Kidney epithelial cell (primary cell): ENCODE data around the gene ATP2A1. TPM values are rescaled to one million over a fixed set of nuclear protein-coding genes. Genes with fewer than 3 reads are reported as not detected.

ENCODE experiments used
- DNase-seq: peaks from one replicate; pipeline ENCODE4 v3.0.0-alpha.2; 2010; ENCODE audit warnings: low read depth
- H3K27me3 ChIP-seq: 2 replicates; pipeline ENCODE4 v1.6.0; 2011; ENCODE audit warnings: low read length; ENCODE audit not compliant: control insufficient read depth, insufficient read depth
- H3K36me3 ChIP-seq: 2 replicates; pipeline ENCODE4 v1.5.1; 2011; ENCODE audit warnings: low read length; ENCODE audit not compliant: control insufficient read depth, insufficient read depth
- H3K4me3 ChIP-seq: 2 replicates; pipeline ENCODE4 v1.5.1; 2011; ENCODE audit warnings: low read depth, mild to moderate bottlenecking, control low read depth, low read length
- CTCF ChIP-seq: IDR thresholded peaks from 2 replicates; pipeline ENCODE4 v1.5.1; 2011; ENCODE audit warnings: mild to moderate bottlenecking, moderate library complexity, low read length, control low read depth, inconsistent platforms; ENCODE audit not compliant: insufficient read depth, poor library complexity, severe bottlenecking
- total RNA-seq: library from RNA; depleted of rRNA; stranded (reverse); fragments of >200 nt; gene quantifications from 2 replicates; pipeline ENCODE4 v1.2.3, GENCODE V29; 2015

Gene ATP2A1
- total RNA-seq, 1 donor from 2014 or later, result 0.17 TPM

- no peak for DNase-seq
- Histone ChIP-seq H3K27me3 (no peaks in the 10 kb centered on the region), H3K36me3 (no peaks in the 10 kb centered on the region), H3K4me3 (no peak overlapping the region)
- no peak for TF ChIP-seq CTCF
Observed at GRCh38 chr16:28918698-28919097, 40.4 kb downstream of the ATP2A1 start.

GRCh38 chr16:28923231-28923587, 44.9 kb downstream of the ATP2A1 start:
- Histone ChIP-seq H3K27me3 (no peaks in the 10 kb centered on the region), H3K4me3 (no peak overlapping the region), H3K36me3 (no peaks in the 10 kb centered on the region)
- no peak for TF ChIP-seq CTCF
- DNase-seq, result no peak

- no peak for DNase-seq
- Histone ChIP-seq H3K4me3 (no peak overlapping the region), H3K36me3 (no peaks in the 10 kb centered on the region), H3K27me3 (no peaks in the 10 kb centered on the region)
- no peak for TF ChIP-seq CTCF
Observed at GRCh38 chr16:28923652-28924398, 45.5 kb downstream of the ATP2A1 start.

GRCh38 chr16:28924399-28924761, 46.1 kb downstream of the ATP2A1 start:
- peak overlapping the region; percentile 91 for H3K4me3 ChIP-seq
- no peaks in the 10 kb centered on the region for H3K36me3 ChIP-seq
- no peaks in the 10 kb centered on the region for H3K27me3 ChIP-seq
- no peak for DNase-seq
- TF ChIP-seq CTCF, result no peak

- no peak for DNase-seq
- H3K27me3 ChIP-seq, result no peaks in the 10 kb centered on the region
- no peak for TF ChIP-seq CTCF
- H3K36me3 ChIP-seq, result no peaks in the 10 kb centered on the region
- H3K4me3 ChIP-seq, result peak within 1 kb of the TSS; percentile 91
Observed at GRCh38 chr16:28924762-28925385, 46.6 kb downstream of the ATP2A1 start, which contains the start of gene RABEP2. Gene RABEP2, minus strand, starts transcription at chr16:28925238. Its CDS starts 75 bp downstream, at chr16:28925163.
